Activated T-helper 9 cell treated with anti-CD3 and anti-CD28 coated beads, Interleukin-2, amount 50 U/mL, for 16 hours (primary cell): Measurements from ENCODE around the gene SLC6A9.
A peak's percentile ranks its signal among the peaks of the same experiment; 100 is the strongest.

Experiments
- DNase-seq: peaks from one replicate; pipeline ENCODE4 v3.0.0-alpha.2; 2020; ENCODE audit warnings: low read depth

Gene SLC6A9

DNA sequence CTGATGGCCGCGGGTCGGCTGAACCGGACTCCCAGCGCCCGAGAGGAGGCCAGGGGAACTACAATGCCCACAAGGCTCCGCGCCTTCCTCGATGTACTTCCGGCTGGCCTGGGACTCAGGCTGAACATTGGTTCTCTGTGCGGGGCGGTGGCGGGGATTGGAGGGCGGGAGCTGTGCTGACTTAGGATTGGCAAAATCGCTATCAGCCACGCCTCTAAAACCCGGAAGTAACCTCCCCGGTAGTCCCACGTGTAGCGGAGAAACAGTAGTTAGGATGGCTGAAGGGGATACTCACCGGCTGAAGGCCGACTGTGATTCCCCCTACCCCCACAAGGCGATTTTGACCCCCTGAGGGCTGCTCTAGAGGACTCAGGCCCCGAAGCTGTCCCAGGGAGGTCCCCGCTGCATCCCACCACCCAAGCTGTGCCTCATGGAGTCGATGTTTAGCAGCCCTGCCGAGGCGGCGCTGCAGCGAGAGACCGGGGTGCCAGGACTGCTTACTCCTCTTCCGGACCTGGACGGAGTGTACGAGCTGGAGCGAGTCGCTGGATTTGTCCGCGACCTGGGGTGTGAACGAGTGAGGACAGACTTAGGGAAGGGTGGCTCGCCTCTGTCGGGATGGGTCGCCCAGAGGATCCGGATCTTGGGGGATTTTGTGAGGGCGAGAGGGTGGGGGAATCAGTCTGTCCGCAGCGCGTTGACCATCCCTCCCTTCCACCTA is 61.4 kb downstream of the SLC6A9 start, which contains the start of gene DPH2:
TSS of gene DPH2 (plus strand) at position 265 of the 721 bp plus-strand sequence. CDS start at position 431, 166 bp downstream.
- DNase-seq, result peak; percentile 94

DNA sequence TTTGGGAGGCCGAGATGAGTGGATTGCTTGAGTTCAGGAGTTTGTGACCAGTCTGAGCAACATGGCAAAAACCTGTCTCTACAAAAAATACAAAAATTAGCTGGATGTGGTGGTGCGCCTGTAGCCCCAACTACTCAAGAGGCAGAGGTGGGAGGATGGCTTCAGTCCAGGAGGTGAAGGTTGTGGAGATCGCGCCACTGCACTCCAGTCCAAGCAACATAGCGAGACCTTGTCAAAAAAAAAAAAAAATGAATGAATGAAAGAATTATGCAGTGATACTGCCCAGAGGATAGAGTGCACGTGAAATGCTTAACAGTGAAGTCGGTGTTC is 61.9 kb downstream of the SLC6A9 start:
- DNase-seq, result no peak

DNA sequence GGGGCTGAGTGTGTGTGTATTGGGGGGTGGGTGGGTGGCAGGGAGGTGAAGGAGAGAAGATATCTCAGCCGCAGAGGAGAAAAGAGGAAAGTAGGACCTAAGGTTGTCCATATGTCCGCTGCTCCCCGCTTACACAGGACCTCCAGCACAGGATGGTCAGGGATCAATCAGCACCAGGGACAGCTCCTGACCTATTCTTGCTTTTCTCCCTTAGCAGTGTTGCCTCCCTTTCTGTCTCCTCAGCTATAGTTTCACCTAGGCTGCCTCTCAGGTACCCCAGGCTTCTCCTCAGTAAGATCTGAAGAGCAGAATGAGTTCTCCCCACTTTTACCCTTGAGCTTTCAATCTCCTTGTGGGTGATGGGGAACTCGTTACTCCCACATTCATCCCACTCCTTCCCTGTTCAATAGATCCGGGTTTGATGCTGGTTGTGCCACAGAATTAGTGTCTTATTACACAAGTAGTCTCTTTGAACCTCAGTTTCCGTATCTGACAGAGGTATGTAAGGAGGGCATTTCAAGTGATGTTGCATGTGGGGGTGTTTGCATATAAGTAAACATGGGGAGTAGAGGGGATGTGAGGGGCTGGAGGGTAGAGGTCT is 62.8 kb downstream of the SLC6A9 start:
- DNase-seq, result no peak

DNA sequence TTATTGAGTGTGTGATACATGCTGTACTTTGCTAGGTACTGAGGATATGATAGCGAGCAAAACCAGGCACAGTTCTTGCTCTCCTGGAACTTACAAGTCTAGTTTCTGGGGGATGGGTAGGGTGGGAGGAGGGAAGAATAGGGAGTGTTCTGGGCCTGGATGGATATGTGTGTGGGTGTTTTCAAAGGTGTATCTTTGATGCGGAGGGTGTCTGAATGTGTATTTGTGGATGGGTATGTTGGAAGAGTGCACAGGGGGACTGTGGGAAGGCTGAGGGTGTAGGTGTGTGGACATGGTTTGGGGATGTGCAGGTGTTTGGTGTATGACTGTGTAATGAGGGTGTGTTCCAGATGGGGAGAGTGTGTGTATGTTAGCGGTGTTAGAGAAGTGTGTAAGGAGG is 65.9 kb downstream of the SLC6A9 start:
- no peak for DNase-seq

DNA sequence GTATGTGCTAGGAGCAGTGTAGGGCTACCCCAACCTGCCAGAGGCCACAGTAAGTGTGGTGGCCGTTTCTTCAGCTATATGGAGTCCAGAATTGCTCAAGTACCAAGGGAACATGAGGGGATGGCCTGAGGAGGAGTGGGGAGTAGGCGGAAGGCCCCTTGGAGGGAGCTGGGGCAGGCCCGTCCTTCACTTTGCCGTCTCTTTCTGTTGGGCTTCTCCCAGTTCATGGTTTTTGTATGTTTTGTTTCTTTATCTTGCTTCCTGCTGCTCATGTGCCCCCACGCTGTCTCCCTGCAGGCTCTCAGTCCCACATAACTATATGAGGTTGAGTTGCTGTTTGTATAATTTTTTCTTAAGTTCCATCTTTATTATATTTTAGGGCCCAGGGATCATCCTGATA is 67.4 kb downstream of the SLC6A9 start:
- DNase-seq, result no peak

DNA sequence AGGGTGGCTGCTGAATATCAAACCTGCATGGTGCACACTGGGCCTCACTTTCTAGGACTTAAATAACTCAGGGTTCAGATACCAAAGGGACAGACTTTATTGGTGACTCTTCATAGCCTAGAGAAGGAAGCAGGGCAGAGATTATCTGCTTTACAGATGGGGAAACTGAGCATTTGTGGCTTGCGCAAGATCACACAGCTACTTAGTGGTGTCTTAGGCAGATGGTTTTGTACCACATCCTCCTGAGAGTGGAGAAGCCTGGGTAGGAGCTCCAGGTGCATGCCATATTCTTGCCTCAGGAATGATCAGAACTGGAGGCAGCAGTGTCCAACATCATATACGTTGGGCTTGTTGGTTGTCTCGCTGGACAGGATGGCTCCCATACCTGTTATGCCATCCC is 68.3 kb downstream of the SLC6A9 start:
- DNase-seq, result no peak

DNA sequence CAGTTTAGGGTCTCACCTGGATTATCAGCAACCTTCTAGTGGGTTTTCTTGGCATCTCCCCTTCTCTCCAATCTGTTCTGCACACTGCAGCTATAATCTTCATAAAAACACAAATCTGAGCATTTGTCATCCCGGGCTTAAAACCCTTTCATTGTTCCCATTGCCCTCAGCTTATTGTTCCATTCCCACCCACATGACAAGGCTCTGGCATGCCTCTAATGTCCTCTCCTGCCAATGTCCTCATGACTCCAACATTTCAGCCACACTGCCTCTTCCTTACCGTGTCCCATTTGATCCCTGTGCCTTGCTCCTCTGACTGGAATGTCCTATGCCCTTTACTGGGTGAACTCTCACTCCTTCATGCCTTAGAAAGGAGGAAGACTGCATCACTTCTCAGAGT is 68.9 kb downstream of the SLC6A9 start:
- no peak for DNase-seq

DNA sequence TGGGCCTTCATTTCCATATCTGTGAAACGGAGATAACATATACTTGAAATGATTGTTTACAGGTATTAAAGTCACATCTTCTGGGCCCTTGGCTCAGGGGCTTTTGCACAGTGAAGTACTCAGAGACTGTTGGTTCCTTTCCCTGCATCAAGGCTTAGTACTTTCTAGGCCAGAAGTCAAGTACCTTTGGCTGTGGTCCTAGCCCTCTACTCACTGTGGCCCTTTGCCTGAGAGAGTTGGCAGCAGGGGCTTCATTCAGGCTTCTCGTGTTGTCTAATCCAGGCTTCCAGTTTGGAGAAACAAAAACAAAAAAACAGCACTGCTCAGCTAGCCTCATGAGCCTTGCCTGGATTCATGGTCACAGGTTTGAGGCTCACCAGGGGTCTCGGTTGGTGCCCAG is 69.6 kb downstream of the SLC6A9 start:
- no peak for DNase-seq

DNA sequence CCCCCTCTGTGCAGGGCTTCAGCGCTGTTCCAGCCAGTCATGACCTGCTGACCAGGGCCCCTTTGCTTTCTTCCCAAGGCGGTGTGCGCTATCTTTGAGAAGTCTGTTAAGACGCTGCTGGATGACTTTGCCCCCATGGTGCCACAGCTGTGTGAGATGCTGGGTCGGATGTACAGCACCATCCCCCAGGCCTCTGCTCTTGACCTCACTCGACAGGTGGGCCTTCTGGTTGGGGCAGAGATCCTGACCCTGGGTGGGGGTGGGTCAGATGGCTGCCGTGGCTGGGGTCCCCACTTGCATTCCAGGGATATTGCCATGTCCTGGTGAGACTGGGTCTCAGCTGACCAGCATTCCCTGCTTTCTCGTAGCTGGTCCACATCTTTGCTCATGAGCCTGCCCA is 70.5 kb downstream of the SLC6A9 start:
- DNase-seq, result no peak

DNA sequence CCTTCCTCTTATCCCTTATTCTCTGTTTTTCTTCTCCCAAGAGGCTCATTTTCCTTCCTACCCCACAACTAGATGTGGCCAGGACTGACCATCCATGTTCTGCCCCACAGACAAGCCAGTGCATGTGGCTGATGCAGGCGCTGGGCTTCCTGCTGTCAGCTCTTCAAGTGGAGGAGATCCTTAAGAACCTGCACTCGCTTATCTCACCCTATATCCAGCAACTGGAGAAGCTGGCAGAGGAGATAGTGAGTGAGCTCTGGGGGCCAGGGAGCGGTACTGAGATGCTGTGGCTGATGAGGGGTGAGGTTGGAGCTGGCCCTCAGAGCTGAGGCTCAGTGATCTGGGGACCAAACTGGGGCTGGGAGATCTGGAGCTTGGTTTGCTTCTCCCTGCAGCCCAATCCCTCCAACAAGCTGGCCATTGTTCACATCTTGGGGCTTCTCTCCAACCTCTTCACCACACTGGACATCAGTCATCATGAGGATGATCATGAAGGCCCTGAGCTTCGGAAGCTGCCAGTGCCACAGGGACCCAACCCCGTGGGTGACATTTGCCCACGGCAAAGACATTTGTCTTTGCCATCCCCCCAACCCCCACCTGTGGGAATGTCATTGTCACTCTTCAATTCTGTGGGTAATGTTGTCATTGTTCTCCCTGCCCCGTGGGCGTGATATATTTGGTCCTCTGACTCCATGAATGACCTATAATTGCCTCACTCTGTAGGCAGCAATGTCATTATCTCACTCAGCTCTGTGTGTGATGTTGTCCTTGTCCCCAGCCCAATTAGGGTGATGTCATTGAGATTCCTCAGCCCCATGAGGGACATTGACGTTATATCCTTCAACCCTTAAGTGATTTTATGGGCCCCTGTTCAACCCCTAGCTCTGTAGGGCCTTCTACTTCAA is 72.7 kb downstream of the SLC6A9 start:
- DNase-seq, result no peak

DNA sequence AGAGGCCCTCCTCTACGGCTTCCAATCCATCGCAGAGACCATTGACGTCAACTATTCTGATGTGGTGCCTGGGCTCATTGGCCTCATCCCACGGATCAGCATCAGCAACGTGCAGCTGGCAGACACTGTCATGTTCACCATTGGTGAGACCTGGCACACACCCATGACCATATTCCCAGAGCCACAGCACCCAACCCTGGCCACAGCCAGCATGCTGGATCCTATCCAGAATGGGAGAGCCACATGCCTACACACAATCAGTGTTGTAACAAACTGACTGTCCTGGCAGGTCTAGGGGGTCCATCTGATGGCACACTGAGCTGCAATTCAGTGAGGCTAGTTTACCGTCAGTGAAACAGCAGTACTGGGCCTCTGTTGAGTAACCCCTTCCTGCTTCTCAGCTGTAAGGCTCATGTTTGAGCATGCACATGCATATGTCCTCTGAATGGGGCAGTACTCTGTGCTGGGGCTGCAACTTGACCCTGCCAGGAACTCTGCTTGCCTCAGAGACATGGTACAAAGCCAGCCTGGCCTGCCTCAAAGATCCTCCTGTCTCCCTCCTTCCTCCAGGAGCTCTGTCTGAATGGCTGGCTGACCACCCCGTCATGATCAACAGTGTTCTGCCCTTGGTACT is 73.7 kb downstream of the SLC6A9 start:
- no peak for DNase-seq

DNA sequence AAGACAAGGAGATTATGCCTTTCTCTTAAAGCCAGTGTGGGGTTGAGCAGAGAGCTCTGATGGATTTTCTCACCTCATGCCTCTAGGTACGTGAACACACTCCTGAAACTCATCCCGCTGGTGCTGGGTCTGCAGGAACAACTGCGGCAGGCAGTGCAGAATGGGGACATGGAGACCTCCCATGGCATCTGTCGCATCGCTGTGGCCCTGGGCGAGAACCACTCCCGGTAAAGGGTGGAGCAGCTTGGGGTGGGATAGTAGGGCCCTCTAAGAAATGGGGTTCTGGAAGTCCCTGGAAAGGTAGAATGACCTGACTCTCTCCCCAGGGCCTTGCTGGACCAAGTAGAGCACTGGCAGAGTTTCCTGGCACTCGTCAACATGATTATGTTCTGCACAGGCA is 75.0 kb downstream of the SLC6A9 start:
- no peak for DNase-seq

DNA sequence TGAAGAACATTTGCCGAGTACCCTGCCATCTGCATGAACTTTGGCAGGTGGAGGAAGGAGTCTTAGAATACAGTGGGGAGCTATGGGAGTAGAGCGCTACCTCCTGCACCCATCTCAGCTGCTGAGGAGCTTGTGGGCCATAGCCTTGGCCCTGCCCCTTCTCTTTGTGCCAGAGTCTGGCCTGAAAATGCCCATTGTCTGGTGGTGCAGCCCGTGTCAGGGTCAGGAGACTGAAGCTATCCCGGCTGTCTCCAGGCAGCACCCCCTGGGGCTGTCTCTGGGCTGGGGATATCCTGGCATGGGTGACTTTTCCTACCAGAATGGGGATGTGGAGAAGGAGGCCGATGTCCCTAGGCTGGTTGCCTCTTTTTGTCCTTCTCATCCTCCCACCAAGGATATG is 77.2 kb downstream of the SLC6A9 start:
- no peak for DNase-seq

DNA sequence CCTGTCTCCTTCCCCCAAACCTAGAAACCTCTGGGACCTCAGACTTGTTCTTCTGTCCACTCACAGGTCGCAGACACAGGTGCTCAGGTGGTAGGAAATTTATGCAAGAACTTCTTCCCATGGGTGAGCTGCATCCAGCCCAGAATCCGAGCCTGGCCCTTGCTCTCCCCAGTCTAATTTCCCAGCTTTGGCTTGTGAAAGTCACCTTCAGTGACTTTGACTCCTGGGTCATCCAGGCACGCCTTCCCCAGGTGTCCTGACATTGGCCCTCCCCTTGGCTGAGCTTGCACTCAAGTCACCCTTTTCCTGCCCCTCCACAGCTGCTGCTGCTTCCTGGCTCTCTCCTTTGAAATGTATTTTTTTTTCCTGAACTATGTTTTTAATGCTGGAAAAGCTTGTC is 77.9 kb downstream of the SLC6A9 start:
- no peak for DNase-seq

DNA sequence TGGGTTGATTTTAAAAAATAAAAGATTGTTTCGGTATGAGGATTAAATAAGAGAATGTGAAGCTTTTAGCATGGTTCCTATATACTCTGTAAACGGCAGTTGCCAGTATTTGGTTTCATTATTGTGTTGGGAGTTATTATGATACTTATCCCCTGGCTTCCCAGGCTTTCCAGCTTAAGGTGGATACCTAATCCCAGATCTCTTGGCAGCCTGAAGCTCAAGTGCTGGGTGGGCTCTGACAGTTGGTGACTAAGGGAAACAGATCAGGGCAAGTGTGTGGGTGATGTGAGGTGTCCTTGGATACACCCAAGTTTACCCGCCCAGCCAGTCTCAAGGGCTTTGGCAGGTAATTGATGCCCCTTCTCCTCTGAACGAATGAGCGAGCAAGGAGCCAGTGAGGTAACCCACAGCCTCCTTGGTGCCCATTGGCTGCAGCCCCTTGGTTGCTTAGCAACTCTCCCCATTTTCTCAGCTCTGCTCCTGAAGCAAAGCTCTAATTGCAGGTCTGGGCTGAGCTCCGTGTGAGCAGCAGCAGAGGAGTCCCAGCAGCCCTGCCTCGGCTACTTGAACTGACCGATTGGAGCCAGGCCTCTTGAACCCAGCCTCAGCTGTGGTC is 78.4 kb downstream of the SLC6A9 start:
- DNase-seq, result no peak

DNA sequence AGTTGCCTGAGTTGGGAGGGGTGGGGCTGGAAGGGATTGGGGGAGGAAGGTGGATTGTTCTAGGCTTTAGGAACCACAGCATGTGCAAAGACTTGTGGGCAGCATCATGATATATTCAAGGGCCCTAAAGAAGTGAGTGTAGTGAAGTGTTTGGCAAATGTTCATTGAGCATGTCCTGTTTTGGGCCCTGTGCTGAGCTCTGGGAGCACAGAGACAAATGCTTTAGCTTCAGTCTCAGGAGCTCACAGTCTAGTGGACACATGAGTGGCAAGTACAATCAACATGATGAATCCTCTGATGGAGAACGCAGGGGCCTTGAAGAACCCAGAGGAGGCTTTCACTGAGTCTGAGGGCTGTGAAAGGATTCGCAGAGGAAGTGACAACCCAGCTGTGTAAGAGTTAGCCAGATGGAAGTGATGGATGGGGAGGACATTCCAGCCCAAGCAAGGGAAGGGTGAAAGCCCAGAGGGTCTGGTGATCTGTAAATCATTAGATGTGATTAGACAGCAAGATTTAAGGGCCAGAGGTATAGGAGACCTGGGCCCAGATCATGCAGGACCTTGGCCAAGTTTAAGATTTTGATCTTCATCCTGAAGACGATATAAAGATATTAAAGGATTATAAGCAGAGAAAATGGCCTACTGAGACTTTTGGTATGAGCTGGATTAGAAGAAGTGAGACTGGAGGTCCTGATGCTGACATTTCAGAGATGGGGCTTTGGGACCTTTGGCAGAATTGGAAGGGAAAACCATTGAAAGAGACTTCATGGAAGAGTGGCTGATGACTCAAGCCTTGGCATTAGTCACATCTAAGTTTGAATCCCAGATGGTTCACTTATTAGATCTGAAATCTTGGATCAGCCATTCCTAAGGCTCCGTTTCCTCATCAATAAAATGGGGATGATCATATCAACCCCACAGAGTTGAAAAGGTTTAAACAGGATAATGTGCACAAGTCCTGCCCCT is 80.0 kb downstream of the SLC6A9 start:
- no peak for DNase-seq

DNA sequence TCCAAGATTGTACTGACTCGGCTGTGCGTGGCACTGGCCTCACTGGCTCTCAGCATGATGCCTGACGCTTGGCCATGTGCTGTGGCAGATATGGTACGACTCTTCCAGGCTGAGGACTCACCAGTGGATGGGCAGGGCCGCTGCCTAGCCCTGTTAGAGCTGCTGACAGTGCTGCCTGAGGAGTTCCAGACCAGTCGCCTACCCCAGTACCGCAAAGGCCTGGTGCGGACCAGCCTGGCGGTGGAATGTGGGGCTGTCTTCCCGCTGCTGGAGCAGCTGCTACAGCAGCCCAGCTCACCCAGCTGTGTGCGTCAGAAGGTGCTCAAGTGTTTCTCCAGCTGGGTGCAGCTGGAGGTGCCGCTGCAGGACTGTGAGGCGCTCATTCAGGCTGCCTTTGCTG is 81.6 kb downstream of the SLC6A9 start:
- no peak for DNase-seq

DNA sequence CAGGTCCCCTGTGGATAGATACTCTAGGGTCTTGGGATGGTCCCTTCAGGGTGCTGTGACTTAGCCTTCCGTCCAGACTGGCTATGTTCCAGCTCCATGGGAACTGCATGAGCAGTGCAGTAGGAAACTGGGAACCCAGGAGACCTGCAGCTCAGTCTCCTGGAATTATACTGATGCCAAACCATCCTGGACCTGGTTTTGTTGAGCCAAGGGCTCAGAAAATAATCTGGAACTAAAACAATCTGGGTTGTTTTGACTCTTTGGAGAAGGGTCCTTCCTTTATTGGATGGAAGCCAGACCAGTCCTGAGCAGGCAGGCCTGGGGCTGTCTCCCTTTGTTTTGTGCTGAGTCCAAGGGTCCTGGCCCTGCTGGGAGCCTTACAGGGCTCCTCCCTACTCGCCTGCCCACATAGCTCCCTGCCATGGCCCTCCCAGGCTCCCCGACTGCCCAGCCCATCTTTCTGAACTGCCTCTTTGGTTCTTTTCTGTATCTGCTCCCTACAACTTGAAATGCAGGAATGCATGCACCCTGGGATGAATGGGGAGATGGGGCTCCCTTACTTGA is 83.3 kb downstream of the SLC6A9 start:
- no peak for DNase-seq

DNA sequence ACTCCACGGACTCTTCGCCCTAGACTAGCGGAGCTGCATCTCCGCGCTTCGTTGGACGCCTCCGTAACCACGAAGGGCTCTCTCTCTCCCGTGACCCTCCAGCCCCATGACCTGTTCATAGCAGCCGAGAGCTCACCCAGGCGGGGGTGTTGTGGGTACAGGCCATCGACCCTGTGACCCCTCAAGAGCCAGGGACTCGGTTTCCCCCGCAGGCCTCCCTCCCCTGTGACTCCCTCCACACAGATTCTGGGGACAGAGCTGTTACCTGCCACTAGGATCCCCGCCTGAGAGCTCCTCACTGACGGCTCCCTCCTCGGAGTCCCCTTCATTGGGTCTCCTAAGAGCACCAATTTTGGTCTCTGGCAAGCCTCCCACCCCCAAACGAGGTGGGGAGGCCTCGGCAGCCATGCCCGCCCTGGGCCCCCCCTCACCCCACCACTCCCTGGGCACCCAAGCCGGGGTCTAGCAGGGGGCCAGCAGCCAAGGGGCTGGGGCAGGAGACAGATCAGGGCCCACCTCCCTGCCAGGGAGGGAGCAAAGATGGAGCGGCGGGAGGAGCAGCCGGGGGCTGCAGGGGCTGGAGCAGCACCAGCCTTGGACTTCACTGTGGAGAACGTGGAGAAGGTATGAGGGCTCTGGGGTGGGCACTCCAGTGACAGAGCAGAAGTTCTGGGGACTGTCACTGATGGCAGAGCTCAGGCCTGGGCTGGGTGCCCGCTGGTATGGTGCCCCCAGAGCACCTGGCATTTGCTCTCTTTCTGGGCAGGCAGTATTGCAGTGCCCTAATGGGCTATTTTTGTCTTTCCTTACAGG is 84.0 kb downstream of the SLC6A9 start:
- DNase-seq, result no peak
